Measurements from ENCODE around the gene TREH. TPM values are rescaled to one million over a fixed set of nuclear protein-coding genes. Genes with fewer than 3 reads are reported as not detected.
A peak's percentile ranks its signal among the peaks of the same experiment; 100 is the strongest.

The TREH gene
- total RNA-seq, 4 donors from 2014 or later = not detected

GRCh38 chr11:118643995-118644345 lies 35.5 kb downstream of the TREH start:
- H3K36me3 ChIP-seq = no peaks in the 10 kb centered on the region
- DNase-seq = no peak
- no peak for TF ChIP-seq CTCF (IDR thresholded peaks at IDR 0.05)
- TF ChIP-seq POLR2A (IDR thresholded peaks at IDR 0.05) = no peak

GRCh38 chr11:118643142-118643994 lies 36.1 kb downstream of the TREH start:
- DNase-seq = no peak
- intact Hi-C loops (cut with DNase I; ENCODE audit: low total_unique reads) = no loop called here
- Histone ChIP-seq H3K4me1 (no peaks in the 10 kb centered on the region), H3K4me3 (no peak overlapping the region), H3K27ac (no peak overlapping the region), H3K27me3 (no peaks in the 10 kb centered on the region), H3K9me3 (no peaks in the 10 kb centered on the region), H3K36me3 (no peaks in the 10 kb centered on the region)
- TF ChIP-seq CTCF (IDR thresholded peaks at IDR 0.05) = no peak
- no peak for TF ChIP-seq POLR2A (IDR thresholded peaks at IDR 0.05)

More at GRCh38 chr11:118643995-118644345, 35.5 kb downstream of the TREH start:
- intact Hi-C loops (cut with DNase I; ENCODE audit: low total_unique reads) = no loop called here
- Histone ChIP-seq H3K4me1 (no peaks in the 10 kb centered on the region), H3K27ac (no peak overlapping the region), H3K9me3 (no peaks in the 10 kb centered on the region), H3K27me3 (no peaks in the 10 kb centered on the region), H3K4me3 (no peak overlapping the region)

GRCh38 chr11:118641397-118642019 lies 37.9 kb downstream of the TREH start:
- intact Hi-C loops (cut with DNase I; ENCODE audit: low total_unique reads) = no loop called here
- Histone ChIP-seq H3K4me3 (no peak overlapping the region), H3K4me1 (no peaks in the 10 kb centered on the region), H3K27ac (no peak overlapping the region), H3K36me3 (no peaks in the 10 kb centered on the region), H3K27me3 (no peaks in the 10 kb centered on the region), H3K9me3 (no peaks in the 10 kb centered on the region)
- no peak for TF ChIP-seq POLR2A (IDR thresholded peaks at IDR 0.05)
- TF ChIP-seq CTCF (IDR thresholded peaks at IDR 0.05) = no peak
- no peak for DNase-seq

- H3K36me3 ChIP-seq = no peaks in the 10 kb centered on the region
- H3K27ac ChIP-seq = peak overlapping the region in 1 of 2 donors; percentile 4
- no peak overlapping the region for H3K4me3 ChIP-seq
- no peaks in the 10 kb centered on the region for H3K27me3 ChIP-seq
- no peaks in the 10 kb centered on the region for H3K9me3 ChIP-seq
- TF ChIP-seq CTCF (IDR thresholded peaks at IDR 0.05) (no peak), POLR2A (IDR thresholded peaks at IDR 0.05) (no peak)
- no peaks in the 10 kb centered on the region for H3K4me1 ChIP-seq
- intact Hi-C loops (cut with DNase I; ENCODE audit: low total_unique reads) = no loop called here
- DNase-seq = no peak
Measured at GRCh38 chr11:118640332-118641154, 38.9 kb downstream of the TREH start.

Data from uterus (tissue), 4 donors.